GM18870 (cell line): ENCODE data around the gene TBX10.
A peak's percentile ranks its signal among the peaks of the same experiment; 100 is the strongest.
"Not testable (repeated sequence)": the region's sequence is repeated elsewhere in the genome, so short reads cannot be mapped to it uniquely, and the experiment has no call there.

ENCODE experiments used
- ATAC-seq: cut with Tn5 transposase; IDR thresholded peaks from one replicate; pipeline ENCODE4 v1.9.1; 2021; ENCODE audit warnings: moderate library complexity; ENCODE audit not compliant: unreplicated experiment

The TBX10 gene

GRCh38 chr11:67632175-67632981 lies 7.2 kb downstream of the TBX10 start:
- no peak for ATAC-seq

- ATAC-seq, result no peak
Observed at GRCh38 chr11:67631853-67632174, 7.7 kb downstream of the TBX10 start.

- no peak for ATAC-seq
Observed at GRCh38 chr11:67631411-67631810, 8.2 kb downstream of the TBX10 start.

- no peak for ATAC-seq
Observed at GRCh38 chr11:67630943-67631331, 8.6 kb downstream of the TBX10 start.

- peak; percentile 51 for ATAC-seq
Observed at GRCh38 chr11:67630228-67630942, 9.2 kb downstream of the TBX10 start.

- ATAC-seq, result peak; percentile 42
Observed at GRCh38 chr11:67629386-67630227, 10.0 kb downstream of the TBX10 start, which contains the start of gene NUDT8. TSS of gene NUDT8 (minus strand) at chr11:67629937. CDS start at chr11:67629911, 26 bp downstream.

- no peak for ATAC-seq
Observed at GRCh38 chr11:67628710-67629385, 10.7 kb downstream of the TBX10 start.

- ATAC-seq, result no peak
Observed at GRCh38 chr11:67627812-67628624, 11.5 kb downstream of the TBX10 start.

- no peak for ATAC-seq
Observed at GRCh38 chr11:67627441-67627811, 12.1 kb downstream of the TBX10 start.

GRCh38 chr11:67626970-67627369 lies 12.6 kb downstream of the TBX10 start:
- no peak for ATAC-seq

GRCh38 chr11:67626131-67626833 lies 13.3 kb downstream of the TBX10 start:
- ATAC-seq, result not testable (repeated sequence)

- ATAC-seq, result not testable (repeated sequence)
Observed at GRCh38 chr11:67623795-67624194, 15.8 kb downstream of the TBX10 start.

GRCh38 chr11:67622905-67623304 lies 16.7 kb downstream of the TBX10 start:
- not testable (repeated sequence) for ATAC-seq

- not testable (repeated sequence) for ATAC-seq
Observed at GRCh38 chr11:67621928-67622327, 17.6 kb downstream of the TBX10 start.

GRCh38 chr11:67620621-67621020 lies 18.9 kb downstream of the TBX10 start:
- not testable (repeated sequence) for ATAC-seq

- not testable (repeated sequence) for ATAC-seq
Observed at GRCh38 chr11:67619683-67620618, 19.6 kb downstream of the TBX10 start.

GRCh38 chr11:67618901-67619659 lies 20.5 kb downstream of the TBX10 start:
- not testable (repeated sequence) for ATAC-seq
